BLaER1 treated with 17β-estradiol and CSF1 and Interleukin-3, amounts not matched to agents 10 nM and 100 nM (cell line): ENCODE results near the gene SNX30.

Source experiments
- H3K27ac ChIP-seq, 11 experiments: shearing (Covaris generic); formaldehyde crosslinking; 2 replicates each; pipeline ENCODE4 v1.8.1; 2022
- H3K27me3 ChIP-seq, 11 experiments: shearing (Covaris generic); formaldehyde crosslinking; 2 replicates each; pipeline ENCODE4 v1.8.1; 2022
- H3K36me3 ChIP-seq, 11 experiments: shearing (Covaris generic); formaldehyde crosslinking; 2 replicates each; pipeline ENCODE4 v1.8.1; 2022
- H3K4me1 ChIP-seq, 10 experiments: shearing (Covaris generic); formaldehyde crosslinking; 2 replicates each; pipeline ENCODE4 v1.8.1; 2022
- H3K4me2 ChIP-seq, 11 experiments: shearing (Covaris generic); formaldehyde crosslinking; 2 replicates each; pipeline ENCODE4 v1.8.1; 2022
- H3K4me3 ChIP-seq, 10 experiments: shearing (Covaris generic); formaldehyde crosslinking; 2 replicates each; pipeline ENCODE4 v1.8.1; 2022
- H3K9ac ChIP-seq, 11 experiments: shearing (Covaris generic); formaldehyde crosslinking; 2 replicates each; pipeline ENCODE4 v1.8.1; 2022
- H3K9me3 ChIP-seq, 11 experiments: shearing (Covaris generic); formaldehyde crosslinking; replicated peaks in 1 of 11; 2 replicates each; pipeline ENCODE4 v1.8.1; 2022
- H4K20me1 ChIP-seq, 11 experiments: shearing (Covaris generic); formaldehyde crosslinking; 2 replicates each; pipeline ENCODE4 v1.8.1; 2022
- Cebpa-rat ChIP-seq, 11 experiments: shearing (Covaris generic); IDR thresholded peaks; 2 replicates each; pipeline ENCODE4 v1.8.1; 2022

The SNX30 gene

DNA sequence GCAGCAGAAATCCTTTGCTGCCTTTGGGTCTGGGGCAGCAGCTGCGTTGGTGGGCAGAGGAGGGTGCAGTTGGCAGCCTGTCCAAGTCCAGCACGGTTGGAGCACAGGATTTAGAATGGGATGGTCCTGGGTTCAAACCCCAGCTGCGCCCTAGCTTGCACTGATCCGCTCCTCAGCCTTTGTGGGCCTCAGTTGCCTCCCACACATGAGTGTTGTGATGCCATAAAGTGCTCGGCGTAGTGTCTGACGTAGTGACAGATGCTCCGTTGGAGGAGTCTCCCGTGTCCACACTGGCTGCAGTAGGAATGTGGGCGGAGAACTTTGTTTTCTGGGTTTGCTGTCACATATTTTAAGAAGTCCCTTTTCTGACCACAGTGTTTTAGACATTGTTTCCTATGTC is 104.1 kb downstream of the SNX30 start:
- peak overlapping the region in 4 of 11 experiments; percentile 0 to 50 (median 18); a peak in 4 of 22 replicates for H3K9ac ChIP-seq
- no peaks in the 10 kb centered on the region for H3K9me3 ChIP-seq
- H3K4me2 ChIP-seq: peak overlapping the region in 5 of 11 experiments; percentile 66 to 95 (median 76); a peak in 10 of 22 replicates
- H3K4me1 ChIP-seq: peaks cover 5 to 90% (median 50%) of the 10 kb centered on the region in 10 experiments; a peak in 18 of 20 replicates
- TF ChIP-seq Cebpa-rat (IDR thresholded peaks at IDR 0.05): no peak
- H4K20me1 ChIP-seq: no peaks in the 10 kb centered on the region
- peak overlapping the region in 7 of 11 experiments; percentile 46 to 100 (median 98); a peak in 11 of 22 replicates for H3K27ac ChIP-seq
- H3K36me3 ChIP-seq: peaks cover 9 to 56% (median 46%) of the 10 kb centered on the region in 11 experiments; a peak in 19 of 22 replicates
- H3K4me3 ChIP-seq: no peak overlapping the region
- H3K27me3 ChIP-seq: no peaks in the 10 kb centered on the region

DNA sequence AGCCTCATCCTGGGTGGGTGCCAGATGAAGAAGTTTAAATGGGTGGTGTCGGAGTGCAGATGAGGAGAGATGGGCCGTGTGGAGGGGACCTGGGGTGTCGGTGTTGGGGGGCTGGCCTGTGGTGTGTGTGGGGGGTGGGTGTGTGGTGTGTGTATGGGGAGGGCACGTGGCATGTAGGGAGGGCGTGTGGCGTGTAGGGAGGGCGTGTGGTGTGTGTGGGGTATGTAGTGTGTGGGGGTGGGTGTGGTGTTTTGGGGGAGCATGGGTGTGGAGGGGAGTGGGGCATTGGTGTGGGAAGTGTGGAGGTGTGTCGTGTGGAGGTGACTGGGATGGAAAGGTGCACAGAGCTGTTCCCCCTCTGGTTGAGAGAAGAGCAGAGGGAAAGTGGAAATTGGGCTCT is 105.6 kb downstream of the SNX30 start:
- Histone ChIP-seq H3K4me2 (peak overlapping the region in 5 of 11 experiments; percentile 75 to 97 (median 92); a peak in 10 of 22 replicates), H3K9me3 (no peaks in the 10 kb centered on the region), H3K36me3 (peaks cover 5 to 42% (median 32%) of the 10 kb centered on the region in 11 experiments; a peak in 19 of 22 replicates), H3K4me1 (peaks cover 10 to 90% (median 64%) of the 10 kb centered on the region in 10 experiments), H4K20me1 (no peaks in the 10 kb centered on the region), H3K27me3 (no peaks in the 10 kb centered on the region), H3K9ac (peak overlapping the region in 4 of 11 experiments; percentile 28 to 86 (median 52); a peak in 5 of 22 replicates), H3K27ac (peak overlapping the region in 9 of 11 experiments; percentile 54 to 100 (median 98); a peak in 18 of 22 replicates), H3K4me3 (no peak overlapping the region)
- TF ChIP-seq Cebpa-rat (IDR thresholded peaks at IDR 0.05): no peak

DNA sequence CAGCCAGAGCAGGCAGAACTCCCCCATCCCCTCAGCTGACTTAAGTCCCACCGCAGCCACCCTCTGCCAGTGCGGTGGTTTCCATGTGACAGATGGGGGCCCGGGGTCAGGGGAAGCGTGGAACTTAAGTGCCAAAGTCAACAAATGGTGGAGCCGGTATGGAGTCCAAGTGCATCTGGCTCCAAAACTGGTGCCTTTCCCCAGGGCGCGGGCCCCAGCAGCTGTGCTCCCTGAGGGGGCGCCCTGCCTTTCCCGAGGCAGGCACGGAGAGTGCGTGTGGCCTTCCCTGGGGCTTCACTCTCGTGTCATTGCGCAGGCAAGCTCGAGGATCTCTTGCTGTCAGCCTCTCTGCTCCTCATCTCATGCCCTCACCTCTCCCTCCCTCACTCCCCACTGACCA is 106.3 kb downstream of the SNX30 start:
- Histone ChIP-seq H3K4me2 (peak overlapping the region in 6 of 11 experiments; percentile 69 to 97 (median 87); a peak in 11 of 22 replicates), H3K4me3 (no peak overlapping the region), H3K9ac (peak overlapping the region in 4 of 11 experiments; percentile 28 to 86 (median 52); a peak in 7 of 22 replicates), H3K27me3 (no peaks in the 10 kb centered on the region), H3K27ac (peak overlapping the region in 10 of 11 experiments; percentile 27 to 100 (median 98); a peak in 19 of 22 replicates), H4K20me1 (no peaks in the 10 kb centered on the region), H3K4me1 (peaks cover 16 to 96% (median 70%) of the 10 kb centered on the region in 10 experiments), H3K9me3 (no peaks in the 10 kb centered on the region), H3K36me3 (peaks cover 3 to 35% (median 26%) of the 10 kb centered on the region in 11 experiments; a peak in 18 of 22 replicates)
- TF ChIP-seq Cebpa-rat (IDR thresholded peaks at IDR 0.05): no peak

DNA sequence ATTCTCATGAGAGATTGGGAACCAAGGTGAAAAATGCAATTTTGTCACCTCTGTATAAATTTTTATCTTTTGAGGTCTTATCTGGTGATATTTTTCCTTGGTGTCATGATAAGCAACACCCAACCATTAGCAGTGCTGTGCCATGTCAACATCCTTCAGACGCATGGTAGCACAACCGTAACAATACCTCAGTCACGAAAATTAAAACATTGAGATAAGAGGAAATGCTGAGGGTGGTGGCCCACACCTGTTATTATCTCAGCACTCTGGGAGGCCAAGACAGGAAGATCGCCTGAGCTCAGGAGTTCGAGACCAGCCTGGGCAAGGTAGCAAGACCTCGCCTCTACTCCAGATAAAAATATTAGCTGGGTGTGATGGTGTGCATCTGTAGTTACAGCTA is 107.4 kb downstream of the SNX30 start:
- no peak for TF ChIP-seq Cebpa-rat (IDR thresholded peaks at IDR 0.05)

DNA sequence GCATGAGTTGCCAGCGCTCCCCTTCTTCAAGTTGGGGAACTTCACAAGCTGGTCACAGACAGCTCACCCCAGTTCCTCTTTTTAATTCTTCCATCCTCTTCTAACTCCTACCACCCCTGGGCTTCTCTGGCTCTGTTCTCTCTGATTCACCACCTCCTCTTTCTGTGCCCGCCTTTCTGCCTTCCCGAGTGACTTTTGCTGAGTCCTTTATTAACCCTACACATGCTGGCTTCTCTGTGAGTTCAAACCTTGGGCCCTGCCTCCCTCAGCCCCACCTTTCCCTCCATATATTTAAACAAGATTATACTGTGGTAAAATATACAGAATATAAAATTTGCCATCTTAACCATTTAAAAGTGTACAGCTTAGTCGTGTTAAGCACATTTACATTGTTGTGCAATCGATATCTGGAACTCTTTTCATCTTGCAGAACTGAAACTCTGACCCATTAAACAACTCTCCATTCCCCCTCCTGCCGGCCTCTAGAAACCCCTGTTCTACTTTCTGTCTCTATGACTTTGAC is 108.1 kb downstream of the SNX30 start:
- H3K4me2 ChIP-seq: peak overlapping the region; percentile 19 to 97 (median 83); a peak in 20 of 22 replicates
- H3K9ac ChIP-seq: peak overlapping the region in 9 of 11 experiments; percentile 55 to 92 (median 82); a peak in 17 of 22 replicates
- peaks cover 35 to 97% (median 84%) of the 10 kb centered on the region in 10 experiments for H3K4me1 ChIP-seq
- H3K27me3 ChIP-seq: no peaks in the 10 kb centered on the region
- H3K36me3 ChIP-seq: peaks cover 0 to 20% (median 10%) of the 10 kb centered on the region in 11 experiments; a peak in 11 of 22 replicates
- H3K9me3 ChIP-seq: no peaks in the 10 kb centered on the region
- H3K27ac ChIP-seq: peak overlapping the region; percentile 6 to 100 (median 98); a peak in 21 of 22 replicates
- peak in 8 of 11 experiments; percentile 41 to 93 (median 76); a peak in 12 of 22 replicates for TF ChIP-seq Cebpa-rat (IDR thresholded peaks at IDR 0.05)
- H3K4me3 ChIP-seq: peak overlapping the region in 2 of 10 experiments; percentile 9 to 17; a peak in 2 of 20 replicates
- H4K20me1 ChIP-seq: no peaks in the 10 kb centered on the region; a peak in 1 of 22 replicates

More for the DNA sequence above, 107.4 kb downstream of the SNX30 start:
- no peaks in the 10 kb centered on the region for H3K9me3 ChIP-seq
- H3K4me2 ChIP-seq: peak overlapping the region in 10 of 11 experiments; percentile 15 to 97 (median 78); a peak in 19 of 22 replicates
- H3K27ac ChIP-seq: peak overlapping the region in 10 of 11 experiments; percentile 57 to 100 (median 98); a peak in 20 of 22 replicates
- no peaks in the 10 kb centered on the region for H3K27me3 ChIP-seq
- peak overlapping the region in 1 of 10 experiments; percentile 21; a peak in 1 of 20 replicates for H3K4me3 ChIP-seq
- peak overlapping the region in 8 of 11 experiments; percentile 10 to 92 (median 71); a peak in 14 of 22 replicates for H3K9ac ChIP-seq
- H3K4me1 ChIP-seq: peaks cover 28 to 97% (median 79%) of the 10 kb centered on the region in 10 experiments
- H3K36me3 ChIP-seq: peaks cover 0 to 24% (median 15%) of the 10 kb centered on the region in 11 experiments; a peak in 15 of 22 replicates
- no peaks in the 10 kb centered on the region for H4K20me1 ChIP-seq

DNA sequence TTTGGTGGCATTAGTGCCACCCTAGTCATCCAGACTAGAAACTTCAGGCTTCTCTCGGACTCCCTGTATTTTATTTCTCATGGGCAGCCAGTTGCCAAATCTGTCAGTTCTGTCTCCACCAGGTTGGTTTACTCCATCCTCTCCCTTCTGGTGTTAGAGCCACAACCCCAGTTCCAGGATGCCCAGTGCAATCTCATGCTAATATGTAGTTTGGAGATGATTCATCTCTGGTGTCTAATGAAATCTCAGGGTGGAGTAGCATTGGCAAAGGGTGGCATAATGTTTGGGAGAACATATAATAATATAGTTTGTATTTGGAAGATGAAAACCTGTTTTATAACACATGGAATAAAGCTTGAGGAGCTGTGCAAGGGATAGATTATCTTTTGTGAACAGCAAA is 109.9 kb downstream of the SNX30 start:
- H3K4me1 ChIP-seq: peaks cover 41 to 97% (median 90%) of the 10 kb centered on the region in 10 experiments
- H3K9ac ChIP-seq: peak overlapping the region in 8 of 11 experiments; percentile 36 to 92 (median 84); a peak in 11 of 22 replicates
- peaks cover 0 to 13% (median 7%) of the 10 kb centered on the region in 11 experiments; a peak in 8 of 22 replicates for H3K36me3 ChIP-seq
- peak overlapping the region in 8 of 11 experiments; percentile 69 to 97 (median 91); a peak in 16 of 22 replicates for H3K4me2 ChIP-seq
- peak overlapping the region in 10 of 11 experiments; percentile 56 to 100 (median 98); a peak in 20 of 22 replicates for H3K27ac ChIP-seq
- no peaks in the 10 kb centered on the region for H3K27me3 ChIP-seq
- peak overlapping the region in 2 of 10 experiments; percentile 17 to 30; a peak in 1 of 20 replicates for H3K4me3 ChIP-seq
- TF ChIP-seq Cebpa-rat (IDR thresholded peaks at IDR 0.05): no peak
- no peaks in the 10 kb centered on the region; a peak in 1 of 22 replicates for H4K20me1 ChIP-seq
- H3K9me3 ChIP-seq: no peaks in the 10 kb centered on the region

DNA sequence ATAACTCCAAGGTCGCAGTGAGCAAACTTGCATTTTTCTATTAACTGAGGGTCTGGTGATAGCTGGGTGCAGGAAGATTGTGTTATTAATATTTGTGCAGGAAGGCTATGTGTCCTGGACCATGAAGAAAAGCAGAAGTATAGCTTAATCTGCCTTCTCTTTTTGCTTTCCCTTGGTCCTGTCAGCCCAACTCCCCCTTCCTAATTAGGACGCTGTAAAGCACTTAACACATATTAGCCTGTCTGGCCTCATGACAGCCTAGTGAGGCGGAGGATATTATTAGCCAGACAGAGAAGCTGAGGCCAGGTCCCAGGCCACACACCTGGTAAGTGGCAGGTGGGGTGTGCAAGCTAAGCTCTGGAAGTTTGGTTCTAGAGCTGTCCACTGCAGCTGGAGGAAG is 110.6 kb downstream of the SNX30 start:
- Histone ChIP-seq H3K36me3 (peaks cover 0 to 18% (median 7%) of the 10 kb centered on the region in 11 experiments; a peak in 9 of 22 replicates), H3K27ac (peak overlapping the region; percentile 84 to 100 (median 98)), H4K20me1 (no peaks in the 10 kb centered on the region; a peak in 1 of 22 replicates), H3K4me2 (peak overlapping the region; percentile 37 to 97 (median 83); a peak in 21 of 22 replicates), H3K9ac (peak overlapping the region in 10 of 11 experiments; percentile 75 to 92 (median 84); a peak in 18 of 22 replicates), H3K9me3 (no peaks in the 10 kb centered on the region), H3K4me1 (peaks cover 41 to 97% (median 92%) of the 10 kb centered on the region in 10 experiments), H3K4me3 (peak overlapping the region in 4 of 10 experiments; percentile 11 to 29 (median 22); a peak in 4 of 20 replicates), H3K27me3 (no peaks in the 10 kb centered on the region)
- TF ChIP-seq Cebpa-rat (IDR thresholded peaks at IDR 0.05): no peak

DNA sequence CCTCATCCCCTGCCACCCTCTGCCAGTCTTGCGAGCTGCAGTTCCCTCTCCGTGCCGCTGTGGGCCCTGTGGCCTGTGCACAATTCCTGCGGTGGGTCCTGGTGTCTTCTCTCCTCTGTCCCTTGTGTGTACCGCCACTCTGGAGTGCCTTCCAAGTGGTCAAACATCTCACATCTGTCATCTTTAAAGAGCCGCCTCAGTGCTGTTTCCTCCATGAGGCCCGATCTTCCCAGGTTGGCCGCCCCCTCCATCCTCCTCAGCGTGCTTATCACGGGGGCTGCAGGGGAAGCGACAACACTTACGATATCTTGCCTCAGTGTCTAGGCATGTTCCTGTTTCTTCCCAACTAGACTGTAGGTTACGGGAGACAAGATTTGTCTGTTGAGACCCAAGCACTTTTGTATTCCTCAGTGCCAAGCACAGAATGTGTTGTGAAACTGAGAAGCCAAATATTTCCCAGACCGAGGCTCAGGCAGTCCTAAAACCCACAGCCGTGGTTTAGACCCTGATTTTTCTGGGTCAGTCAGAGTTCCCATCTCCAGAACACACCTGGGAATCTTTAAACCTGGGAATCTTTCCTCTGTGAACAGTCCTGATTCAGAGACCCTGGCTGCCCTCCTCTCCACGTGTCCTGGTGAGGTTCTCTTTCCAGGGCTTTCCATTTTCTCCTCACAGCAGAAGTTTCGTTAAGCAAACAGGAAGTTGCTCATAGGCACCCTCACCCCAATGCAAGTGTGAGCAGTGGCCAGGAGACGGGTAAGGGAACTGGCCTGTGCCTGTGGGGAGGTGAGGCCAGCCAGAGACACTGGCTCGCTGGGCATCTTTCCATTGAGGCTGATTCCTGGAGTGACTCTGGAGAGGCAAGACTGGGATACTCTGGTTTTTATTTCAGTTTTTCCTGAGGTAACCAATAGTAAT is 111.3 kb downstream of the SNX30 start:
- Histone ChIP-seq H3K9ac (peak overlapping the region; percentile 65 to 92 (median 83)), H4K20me1 (no peaks in the 10 kb centered on the region; a peak in 1 of 22 replicates), H3K27ac (peak overlapping the region; percentile 84 to 100 (median 98)), H3K4me2 (peak overlapping the region; percentile 37 to 97 (median 83)), H3K27me3 (no peaks in the 10 kb centered on the region), H3K36me3 (peaks cover 0 to 22% (median 6%) of the 10 kb centered on the region in 11 experiments; a peak in 9 of 22 replicates), H3K4me3 (peak overlapping the region in 5 of 10 experiments; percentile 11 to 39 (median 20); a peak in 7 of 20 replicates), H3K9me3 (peaks cover 0 to 7% (median 0%) of the 10 kb centered on the region in 11 experiments; a peak in 5 of 22 replicates), H3K4me1 (peaks cover 41 to 98% (median 95%) of the 10 kb centered on the region in 10 experiments)
- peak in 1 of 11 experiments; percentile 15; a peak in 3 of 22 replicates for TF ChIP-seq Cebpa-rat (IDR thresholded peaks at IDR 0.05)
